Keratinocyte (primary cell): Measurements from ENCODE around the gene STK32C. TPM values are rescaled to one million over a fixed set of nuclear protein-coding genes. Genes with fewer than 3 reads are reported as not detected.

Source experiments
- DNase-seq: peaks from one replicate; pipeline ENCODE4 v3.0.0-alpha.2; 2011; ENCODE audit warnings: low read depth, missing footprints, low spot score
- FAIRE-seq: peaks from 2 replicates; lab custom pipeline; 2011; peaks lifted over from hg19 to GRCh38; lab: Jason Lieb, UNC
- H2AFZ ChIP-seq: 2 replicates; pipeline ENCODE4 v1.6.0; 2012; ENCODE audit warnings: low read length, control low read depth, inconsistent platforms; ENCODE audit not compliant: control insufficient read depth
- H3K27ac ChIP-seq: 2 replicates; pipeline ENCODE4 v1.5.1; 2011; ENCODE audit warnings: low read length; ENCODE audit not compliant: control insufficient read depth, insufficient read depth
- H3K27me3 ChIP-seq: 3 replicates; pipeline ENCODE4 v1.6.0; 2011; ENCODE audit warnings: low read length; ENCODE audit not compliant: control insufficient read depth, insufficient read depth; ENCODE audit errors: extremely low read depth
- H3K36me3 ChIP-seq, 2 experiments: 2 replicates in 1 of 2; 3 replicates in 1 of 2; pipeline ENCODE4 v1.5.1; 2011; ENCODE audit warnings: low read length in 2 of 2, mild to moderate bottlenecking in 1 of 2; ENCODE audit not compliant: control insufficient read depth in 2 of 2, insufficient read depth in 2 of 2; ENCODE audit errors: extremely low read depth in 1 of 2
- H3K4me1 ChIP-seq: 3 replicates; pipeline ENCODE4 v1.5.1; 2011; ENCODE audit warnings: low read length; ENCODE audit not compliant: control insufficient read depth, insufficient read depth; ENCODE audit errors: extremely low read depth
- H3K4me2 ChIP-seq: 3 replicates; pipeline ENCODE4 v1.6.0; 2011; ENCODE audit warnings: low read depth, low read length; ENCODE audit not compliant: control insufficient read depth, insufficient read depth; ENCODE audit errors: extremely low read depth
- H3K4me3 ChIP-seq, 3 experiments: fragments of 200-600 bp in 1 of 3; sonication (generic) in 1 of 3; 2 replicates in 2 of 3; 3 replicates in 1 of 3; pipeline ENCODE4 v1.5.1; 2011 to 2016; ENCODE audit warnings: low read length in 3 of 3, mild to moderate bottlenecking in 3 of 3, control low read depth in 2 of 3, inconsistent platforms in 1 of 3, low read depth in 1 of 3, mixed read lengths in 1 of 3, mixed run types in 1 of 3, moderate library complexity in 1 of 3; ENCODE audit not compliant: control insufficient read depth in 2 of 3, insufficient read depth in 2 of 3; ENCODE audit errors: extremely low read depth in 1 of 3
- H3K79me2 ChIP-seq: 2 replicates; pipeline ENCODE4 v1.6.0; 2012; ENCODE audit warnings: low read length; ENCODE audit not compliant: control insufficient read depth, insufficient read depth
- H3K9ac ChIP-seq: 3 replicates; pipeline ENCODE4 v1.6.0; 2011; ENCODE audit warnings: low read length; ENCODE audit not compliant: control insufficient read depth, insufficient read depth; ENCODE audit errors: extremely low read depth
- H3K9me1 ChIP-seq: 3 replicates; pipeline ENCODE4 v1.6.0; 2011; ENCODE audit warnings: low read length; ENCODE audit not compliant: control insufficient read depth, insufficient read depth; ENCODE audit errors: extremely low read depth
- H3K9me3 ChIP-seq: 2 replicates; pipeline ENCODE4 v1.5.1; 2012; ENCODE audit warnings: low read depth, low read length; ENCODE audit not compliant: control insufficient read depth
- H4K20me1 ChIP-seq: 3 replicates; pipeline ENCODE4 v1.6.0; 2011; ENCODE audit warnings: low read length; ENCODE audit not compliant: control insufficient read depth, insufficient read depth; ENCODE audit errors: extremely low read depth
- CTCF ChIP-seq, 3 experiments: IDR thresholded peaks in 1 of 3; conservative IDR thresholded peaks in 1 of 3; optimal IDR thresholded peaks in 1 of 3; 2 replicates in 2 of 3; 3 replicates in 1 of 3; pipeline versions ENCODE3 to v1.5.1; 2011; ENCODE audit warnings: low read length in 3 of 3, mild to moderate bottlenecking in 3 of 3, moderate library complexity in 2 of 3, control low read depth in 1 of 3, inconsistent platforms in 1 of 3; ENCODE audit not compliant: insufficient read depth in 2 of 3; ENCODE audit errors: extremely low read depth in 1 of 3
- EZH2 ChIP-seq: IDR thresholded peaks from one replicate; pipeline ENCODE4 v1.6.1; 2012; ENCODE audit warnings: inconsistent platforms, mild to moderate bottlenecking, low read length, moderate library complexity
- dilution Hi-C: fragments of 300-500 bp; cut with MboI; formaldehyde crosslinking; loops from one replicate; pipeline ENCODE4 v1.7.0; 2020; ENCODE audit warnings: low sequenced_read_pairs; ENCODE audit not compliant: extremely low pct_ligation_motif_present
- polyA plus RNA-seq, 5 experiments: library from polyadenylated mRNA; depleted of rRNA in 3 of 5; stranded (reverse) in 3 of 5; stranded (forward) in 1 of 5; unstranded in 1 of 5; fragments of >200 nt; gene quantifications; 1 replicate in 1 of 5; 2 replicates in 3 of 5; 3 replicates in 1 of 5; pipeline versions ENCODE4 v1.2.1 to v1.2.3, GENCODE V29; 2011 to 2012; ENCODE audit warnings: missing spikeins in 2 of 5, low read depth in 1 of 5, low replicate concordance in 1 of 5

STK32C gene
- polyA plus RNA-seq, 1 donor (not counting 4 experiments of a cell fraction or from before 2014, with no cell fraction given): 4.1 TPM

GRCh38 chr10:132275426-132276178 lies 32.1 kb downstream of the STK32C start:
- no peak overlapping the region for H2AFZ ChIP-seq
- H3K9ac ChIP-seq: no peak overlapping the region
- DNase-seq (no peak), FAIRE-seq (no peak)
- H3K27me3 ChIP-seq: no peaks in the 10 kb centered on the region
- H3K4me3 ChIP-seq: no peak overlapping the region
- TF ChIP-seq CTCF (optimal IDR thresholded peaks at IDR 0.05 in 1 of 3, IDR thresholded peaks at IDR 0.05 in 1 of 3, conservative IDR thresholded peaks at IDR 0.05 in 1 of 3; ENCODE audit: extremely low read depth in 1 of 3, insufficient read depth in 2 of 3, low read length in 3 of 3): no peak
- no peak for TF ChIP-seq EZH2
- no peaks in the 10 kb centered on the region for H3K9me1 ChIP-seq
- H3K79me2 ChIP-seq: no peaks in the 10 kb centered on the region
- no peaks in the 10 kb centered on the region for H3K36me3 ChIP-seq
- no peaks in the 10 kb centered on the region for H3K4me1 ChIP-seq
- H3K4me2 ChIP-seq: no peak overlapping the region
- dilution Hi-C loops: no loop called here
- no peak overlapping the region for H3K27ac ChIP-seq
- no peaks in the 10 kb centered on the region for H4K20me1 ChIP-seq
- H3K9me3 ChIP-seq: no peaks in the 10 kb centered on the region

GRCh38 chr10:132274986-132275385 lies 32.8 kb downstream of the STK32C start:
- FAIRE-seq: no peak
- no peak overlapping the region for H3K27ac ChIP-seq
- H3K9me3 ChIP-seq: no peaks in the 10 kb centered on the region
- no peaks in the 10 kb centered on the region for H3K9me1 ChIP-seq
- no peak overlapping the region for H3K4me3 ChIP-seq
- dilution Hi-C loops: no loop called here
- H2AFZ ChIP-seq: no peak overlapping the region
- no peaks in the 10 kb centered on the region for H3K27me3 ChIP-seq
- TF ChIP-seq CTCF (optimal IDR thresholded peaks at IDR 0.05 in 1 of 3, IDR thresholded peaks at IDR 0.05 in 1 of 3, conservative IDR thresholded peaks at IDR 0.05 in 1 of 3; ENCODE audit: extremely low read depth in 1 of 3, insufficient read depth in 2 of 3, low read length in 3 of 3) (no peak), EZH2 (no peak)
- H3K4me2 ChIP-seq: no peak overlapping the region
- DNase-seq: no peak
- H3K79me2 ChIP-seq: no peaks in the 10 kb centered on the region
- no peaks in the 10 kb centered on the region for H3K4me1 ChIP-seq
- no peaks in the 10 kb centered on the region for H3K36me3 ChIP-seq
- H4K20me1 ChIP-seq: no peaks in the 10 kb centered on the region
- H3K9ac ChIP-seq: no peak overlapping the region
